HG02852 (cell line): ENCODE measurements around the gene OR56B1.

Experiments used
- ATAC-seq: cut with Tn5 transposase; IDR thresholded peaks from one replicate; pipeline ENCODE4 v1.9.1; 2021; ENCODE audit warnings: mild to moderate bottlenecking, moderate library complexity; ENCODE audit not compliant: unreplicated experiment

Gene OR56B1

GRCh38 chr11:5726351-5726750, 9.9 kb upstream of the OR56B1 start:
- no peak for ATAC-seq

GRCh38 chr11:5727691-5728090, 8.6 kb upstream of the OR56B1 start:
- no peak for ATAC-seq

DNA sequence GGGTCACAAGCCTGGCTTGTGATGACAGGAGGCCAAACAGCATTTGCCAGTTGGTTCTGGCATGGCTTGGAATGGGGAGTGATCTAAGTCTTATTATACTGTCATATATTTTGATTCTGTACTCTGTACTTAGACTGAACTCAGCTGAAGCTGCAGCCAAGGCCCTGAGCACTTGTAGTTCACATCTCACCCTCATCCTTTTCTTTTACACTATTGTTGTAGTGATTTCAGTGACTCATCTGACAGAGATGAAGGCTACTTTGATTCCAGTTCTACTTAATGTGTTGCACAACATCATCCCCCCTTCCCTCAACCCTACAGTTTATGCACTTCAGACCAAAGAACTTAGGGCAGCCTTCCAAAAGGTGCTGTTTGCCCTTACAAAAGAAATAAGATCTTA, 843 bp downstream of the OR56B1 start:
- ATAC-seq, result no peak

- no peak for ATAC-seq
These were observed 1.6 kb downstream of the OR56B1 start for GRCh38 chr11:5737670-5738392.

- ATAC-seq, result no peak
These were observed 2.2 kb downstream of the OR56B1 start for GRCh38 chr11:5738431-5738830.

- ATAC-seq, result no peak
These were observed 10.4 kb downstream of the OR56B1 start for GRCh38 chr11:5746614-5747013.

DNA sequence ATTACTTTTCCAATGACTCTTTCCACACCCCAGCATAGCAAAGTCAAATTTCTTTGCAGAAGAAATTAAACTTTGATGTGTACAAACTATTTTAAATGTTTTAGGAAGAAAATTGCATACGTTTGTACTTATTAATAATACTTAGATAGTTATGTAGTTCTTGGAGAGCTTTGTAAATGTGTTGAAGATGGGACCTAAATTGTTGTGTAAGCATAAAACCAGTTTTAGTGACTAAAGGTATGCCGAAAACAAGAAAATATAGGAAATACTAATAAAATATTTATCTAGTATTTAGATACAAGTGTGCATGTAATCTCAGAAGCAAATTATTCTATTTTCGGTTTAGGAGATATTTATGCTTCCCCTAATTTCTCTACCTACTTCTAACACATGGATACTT, 13.6 kb downstream of the OR56B1 start:
- ATAC-seq, result no peak

DNA sequence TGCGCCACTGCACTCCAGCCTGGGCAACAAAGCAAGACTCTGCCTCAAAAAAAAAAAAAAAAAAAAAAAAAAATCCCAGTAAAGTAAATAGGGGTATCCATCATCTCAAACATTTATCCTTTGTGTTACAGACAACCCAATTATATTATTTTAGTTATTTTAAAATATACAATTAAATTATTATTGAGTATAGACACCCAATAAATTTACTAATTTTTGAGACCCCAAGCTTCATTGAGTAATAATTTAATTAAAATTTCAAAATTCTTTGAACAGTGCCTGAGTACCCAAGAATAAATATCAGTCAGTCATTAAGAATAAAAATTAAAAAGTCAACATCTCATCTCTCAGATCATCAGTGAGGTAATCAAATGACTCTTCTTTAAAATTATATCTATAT, 17.7 kb downstream of the OR56B1 start, which contains the start of gene OR52N4:
TSS of gene OR52N4 (plus strand) at position 301 of the 400 bp plus-strand sequence. CDS start 498 bp downstream, outside the sequence.
- ATAC-seq, result no peak

GRCh38 chr11:5767056-5767455, 30.8 kb downstream of the OR56B1 start:
- no peak for ATAC-seq

GRCh38 chr11:5783255-5783654, 47.0 kb downstream of the OR56B1 start, which contains the start of gene OR52N5:
TSS of gene OR52N5 (minus strand) at chr11:5783355. CDS start at chr11:5778634, 4,721 bp downstream.
- ATAC-seq, result no peak
